ENCODE results near the gene MYCBP. TPM values are rescaled to one million over a fixed set of nuclear protein-coding genes. Genes with fewer than 3 reads are reported as not detected.

Gene MYCBP
- total RNA-seq, 4 donors from 2014 or later: 14.6 to 27.3 (median 16.6) TPM

DNA sequence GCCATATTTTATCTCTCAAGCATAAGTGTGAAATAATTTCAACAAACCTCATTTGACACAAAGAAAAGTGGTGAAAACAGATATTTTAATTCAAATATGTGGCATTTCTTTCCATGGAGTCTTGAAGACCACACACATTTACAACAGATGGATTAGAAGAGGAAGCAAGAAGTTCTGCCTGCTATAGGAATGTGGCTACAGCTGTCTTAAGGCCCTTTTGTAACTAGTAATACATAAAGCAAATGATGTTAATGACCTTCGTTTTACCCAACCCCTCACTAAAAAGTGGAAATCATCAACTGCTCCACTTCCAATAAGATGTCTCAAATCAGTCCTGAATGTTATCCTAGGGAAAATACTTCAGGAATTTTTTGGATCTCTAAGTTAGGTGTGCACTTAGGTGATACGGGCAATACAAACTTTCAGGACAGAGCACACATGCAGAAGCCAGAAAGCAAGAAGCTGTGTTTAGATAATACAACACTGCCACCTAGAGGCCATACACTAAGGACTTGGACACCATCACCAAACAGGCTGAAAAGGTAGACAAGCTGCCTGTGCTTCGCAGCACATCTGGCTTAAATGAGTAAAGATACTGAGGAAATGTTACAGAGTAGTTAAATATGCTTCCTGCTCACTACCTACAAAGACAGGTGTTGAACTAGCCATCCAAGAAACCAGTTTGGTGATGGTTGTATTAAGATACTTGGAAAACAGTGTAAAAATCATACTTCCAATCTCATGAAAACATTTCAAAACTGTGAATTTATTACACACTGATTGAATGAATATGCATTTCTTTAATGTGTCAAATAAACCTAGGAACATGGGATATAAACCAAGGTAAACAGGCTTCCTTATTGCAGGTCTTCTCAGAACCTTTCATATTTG is 38.0 kb downstream of the MYCBP start:
- peak in 1 of 2 donors; percentile 61 for DNase-seq (ENCODE audit: low spot score in 2 of 2)
- no peak overlapping the region for H3K4me3 ChIP-seq (ENCODE audit: low read depth, poor library complexity, severe bottlenecking)
- no peak for TF ChIP-seq POLR2A (IDR thresholded peaks at IDR 0.05)
- TF ChIP-seq, protein P1, sequence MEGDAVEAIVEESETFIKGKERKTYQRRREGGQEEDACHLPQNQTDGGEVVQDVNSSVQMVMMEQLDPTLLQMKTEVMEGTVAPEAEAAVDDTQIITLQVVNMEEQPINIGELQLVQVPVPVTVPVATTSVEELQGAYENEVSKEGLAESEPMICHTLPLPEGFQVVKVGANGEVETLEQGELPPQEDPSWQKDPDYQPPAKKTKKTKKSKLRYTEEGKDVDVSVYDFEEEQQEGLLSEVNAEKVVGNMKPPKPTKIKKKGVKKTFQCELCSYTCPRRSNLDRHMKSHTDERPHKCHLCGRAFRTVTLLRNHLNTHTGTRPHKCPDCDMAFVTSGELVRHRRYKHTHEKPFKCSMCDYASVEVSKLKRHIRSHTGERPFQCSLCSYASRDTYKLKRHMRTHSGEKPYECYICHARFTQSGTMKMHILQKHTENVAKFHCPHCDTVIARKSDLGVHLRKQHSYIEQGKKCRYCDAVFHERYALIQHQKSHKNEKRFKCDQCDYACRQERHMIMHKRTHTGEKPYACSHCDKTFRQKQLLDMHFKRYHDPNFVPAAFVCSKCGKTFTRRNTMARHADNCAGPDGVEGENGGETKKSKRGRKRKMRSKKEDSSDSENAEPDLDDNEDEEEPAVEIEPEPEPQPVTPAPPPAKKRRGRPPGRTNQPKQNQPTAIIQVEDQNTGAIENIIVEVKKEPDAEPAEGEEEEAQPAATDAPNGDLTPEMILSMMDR (IDR thresholded peaks at IDR 0.05): no peak
- WGBS, 2 donors: 23 to 24% methylated on average over 3 of the region's 3 CpGs
- intact Hi-C loops (cut with DNase I; ENCODE audit: low total_unique reads): loop anchor here (10.0 kb wide), 1 partner anchor 810 kb away; no protein-coding TSS in a partner anchor

DNA sequence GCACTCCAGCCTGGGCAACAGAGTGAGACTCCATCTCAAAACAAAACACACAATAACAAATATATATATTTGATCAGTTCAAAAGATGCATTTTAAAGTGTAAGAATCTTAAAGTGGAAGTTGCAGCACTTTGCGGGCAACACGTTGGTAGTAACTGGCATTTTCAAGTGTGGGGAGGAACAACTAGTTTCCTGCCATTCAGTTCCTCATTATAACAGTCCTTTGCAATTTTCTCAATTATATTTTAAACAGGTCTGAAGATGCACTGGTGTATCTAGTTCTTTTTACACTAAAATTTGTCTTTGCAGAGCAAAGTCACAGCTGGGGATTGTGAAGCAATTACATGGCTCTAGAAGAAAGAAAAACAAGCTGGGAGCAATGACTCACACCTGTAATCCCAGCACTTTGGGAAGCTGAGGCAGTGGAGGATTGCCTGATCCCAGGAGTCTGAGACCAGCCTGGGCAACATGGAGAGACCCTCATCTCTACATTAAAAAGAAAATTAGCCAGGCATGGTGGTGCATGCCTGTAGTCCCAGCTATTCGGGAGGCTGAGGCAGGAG is 38.8 kb downstream of the MYCBP start:
- TF ChIP-seq, protein P1 (IDR thresholded peaks at IDR 0.05): no peak
- TF ChIP-seq POLR2A (IDR thresholded peaks at IDR 0.05): no peak
- intact Hi-C loops (cut with DNase I; ENCODE audit: low total_unique reads): loop anchor here (10.0 kb wide), 1 partner anchor 810 kb away; no protein-coding TSS in a partner anchor
- no peak for DNase-seq (ENCODE audit: low spot score in 2 of 2)
- 81 to 83% methylated on average over 3 of the region's 3 CpGs for WGBS, 2 donors
- no peak overlapping the region for H3K4me3 ChIP-seq (ENCODE audit: low read depth, poor library complexity, severe bottlenecking)

DNA sequence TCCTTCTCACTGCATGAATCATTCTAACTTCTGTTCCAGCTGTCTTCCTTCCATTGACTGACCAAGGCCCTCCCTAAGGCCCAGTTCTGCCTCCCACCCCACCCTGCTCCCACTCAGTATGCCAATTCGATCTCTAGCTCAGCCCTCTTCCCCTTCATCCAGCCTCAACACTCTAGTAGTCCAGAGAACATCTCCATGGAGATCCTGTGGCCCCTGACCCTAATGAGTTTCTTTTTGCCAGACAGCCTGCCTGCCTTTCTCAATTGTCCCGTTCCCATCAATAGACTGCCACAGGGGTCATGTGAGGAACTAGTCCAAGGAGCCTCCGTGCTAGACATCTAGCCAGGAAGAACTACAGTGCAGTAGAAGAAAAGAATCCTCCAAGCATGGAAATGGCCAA is 40.0 kb downstream of the MYCBP start:
- 71 to 75% methylated on average over 3 of the region's 3 CpGs for WGBS, 2 donors
- intact Hi-C loops (cut with DNase I; ENCODE audit: low total_unique reads): loop anchor here (10.0 kb wide), 1 partner anchor 808 kb away; no protein-coding TSS in a partner anchor

DNA sequence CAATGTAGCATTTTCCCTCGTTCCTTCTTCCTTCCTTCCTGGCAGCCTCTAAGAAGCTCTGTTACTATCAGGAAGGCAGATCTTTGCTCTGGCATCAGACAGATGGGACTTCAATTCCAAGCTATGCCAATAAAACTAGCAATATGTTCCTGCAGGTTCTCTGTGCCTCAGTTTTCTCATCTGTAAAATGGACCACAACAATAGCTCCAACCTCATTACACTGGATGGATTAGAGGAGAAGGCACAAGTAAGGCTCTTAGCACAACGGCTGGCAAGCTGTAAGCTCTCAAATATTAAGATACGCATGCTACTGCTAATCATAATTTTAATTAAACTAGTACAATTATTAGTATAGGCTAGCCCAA is 40.8 kb downstream of the MYCBP start:
- WGBS, 2 donors: 78 to 79% methylated on average over 3 of the region's 3 CpGs
- DNase-seq (ENCODE audit: low spot score in 2 of 2): no peak
- intact Hi-C loops (cut with DNase I; ENCODE audit: low total_unique reads): loop anchor here (10.0 kb wide), 1 partner anchor 808 kb away; no protein-coding TSS in a partner anchor
- no peak overlapping the region for H3K4me3 ChIP-seq (ENCODE audit: low read depth, poor library complexity, severe bottlenecking)
- TF ChIP-seq, protein P1 (IDR thresholded peaks at IDR 0.05): no peak
- TF ChIP-seq POLR2A (IDR thresholded peaks at IDR 0.05): no peak

More for the DNA sequence above, 40.0 kb downstream of the MYCBP start:
- TF ChIP-seq POLR2A (IDR thresholded peaks at IDR 0.05): no peak
- TF ChIP-seq, protein P1 (IDR thresholded peaks at IDR 0.05): no peak
- DNase-seq (ENCODE audit: low spot score in 2 of 2): no peak
- H3K4me3 ChIP-seq (ENCODE audit: low read depth, poor library complexity, severe bottlenecking): no peak overlapping the region

DNA sequence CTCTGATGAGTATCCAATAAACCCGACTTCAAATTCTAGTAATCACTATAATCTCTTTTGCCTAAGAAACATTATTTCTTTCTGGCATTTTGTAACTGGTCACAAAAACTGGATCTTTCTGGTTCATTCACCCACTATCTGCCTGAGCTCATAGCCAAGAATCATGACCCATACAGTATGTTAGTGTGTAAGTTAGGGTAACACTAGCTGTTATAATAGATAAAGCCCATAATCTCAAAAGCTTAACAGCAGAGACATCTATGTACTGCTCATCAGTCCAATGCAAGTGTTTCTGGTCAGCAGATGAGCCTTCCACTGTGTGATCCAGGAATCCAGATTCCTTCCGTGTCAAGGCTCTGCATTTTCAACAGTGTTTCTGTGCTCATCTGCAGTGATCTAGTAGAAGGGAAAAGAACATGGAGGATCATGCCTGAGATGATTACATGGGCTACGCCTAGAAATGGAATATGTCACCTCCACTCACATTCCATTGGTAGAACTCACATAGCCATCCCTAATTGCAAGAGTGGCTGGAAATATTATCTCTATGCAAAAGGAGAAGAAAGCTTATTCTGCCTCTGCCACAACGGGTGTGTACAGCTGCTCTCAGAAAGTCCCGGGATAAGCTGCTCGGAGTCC is 41.3 kb downstream of the MYCBP start:
- WGBS, 2 donors: 68 to 77% methylated on average over 6 of the region's 6 CpGs
- no peak overlapping the region for H3K4me3 ChIP-seq (ENCODE audit: low read depth, poor library complexity, severe bottlenecking)
- intact Hi-C loops (cut with DNase I; ENCODE audit: low total_unique reads): loop anchor here (10.0 kb wide), 1 partner anchor 807 kb away; no protein-coding TSS in a partner anchor
- no peak for TF ChIP-seq POLR2A (IDR thresholded peaks at IDR 0.05)
- TF ChIP-seq, protein P1 (IDR thresholded peaks at IDR 0.05): no peak
- no peak for DNase-seq (ENCODE audit: low spot score in 2 of 2)
